SH-SY5Y (cell line): ENCODE data around the gene VAV3.

Experiments used
- GATA2 ChIP-seq: IDR thresholded peaks from 2 replicates; pipeline ENCODE4 v1.6.1; 2011; ENCODE audit warnings: mild to moderate bottlenecking, low read depth, low read length
- GATA3 ChIP-seq: IDR thresholded peaks from 2 replicates; pipeline ENCODE4 v1.6.1; 2011; ENCODE audit warnings: low read depth, mild to moderate bottlenecking, low read length, moderate library complexity

The VAV3 gene

DNA sequence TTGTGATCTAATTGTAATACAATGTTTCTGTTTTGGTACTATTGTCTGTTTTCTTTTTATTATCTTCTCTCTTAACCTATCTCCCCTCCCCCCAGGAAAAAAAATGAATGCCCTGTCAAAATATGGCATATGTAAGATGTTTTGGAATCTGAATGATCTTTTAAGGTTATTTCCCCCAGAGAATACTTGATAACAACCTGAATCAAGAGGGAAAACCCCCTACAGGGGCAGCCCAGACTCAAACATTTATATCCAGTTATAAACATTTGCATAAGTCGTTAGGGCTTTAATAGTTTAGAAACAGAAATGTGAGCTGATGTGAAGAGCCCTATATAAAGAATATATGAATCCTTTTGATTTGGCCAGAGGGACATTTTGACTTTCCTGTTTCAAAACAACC, 169.5 kb downstream of the VAV3 start:
- TF ChIP-seq GATA3 = no peak
- no peak for TF ChIP-seq GATA2

GRCh38 chr1:107794571-107794970, 170.4 kb downstream of the VAV3 start:
- TF ChIP-seq GATA3 (no peak), GATA2 (no peak)

DNA sequence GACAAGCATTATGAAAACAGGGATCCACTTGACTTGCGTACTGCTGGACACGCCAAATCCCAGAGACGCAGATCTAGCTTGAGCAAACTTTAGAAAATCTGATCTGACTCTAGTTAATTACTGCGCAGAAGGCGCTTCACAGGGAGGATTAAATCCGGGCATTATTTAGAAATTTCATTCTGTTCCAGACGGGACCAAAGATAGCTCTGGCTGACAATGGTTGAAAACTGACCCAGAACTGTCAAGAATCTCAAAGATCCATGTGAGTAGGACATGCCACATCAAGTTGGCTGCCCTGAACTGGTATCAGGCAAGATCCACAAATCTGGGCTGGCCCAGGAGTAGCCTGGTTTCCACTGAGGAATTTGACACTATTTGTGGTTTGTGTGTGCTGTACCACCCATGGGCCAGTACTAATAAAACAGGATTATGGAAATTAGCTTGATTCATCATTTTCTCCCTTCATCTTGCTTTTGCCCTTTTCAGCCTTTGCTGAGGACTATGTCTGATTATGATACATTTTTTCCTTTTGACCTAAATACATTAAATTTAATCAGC, 171.0 kb downstream of the VAV3 start:
- TF ChIP-seq GATA2 (no peak), GATA3 (no peak)

- TF ChIP-seq GATA2 (no peak), GATA3 (no peak)
Measured at GRCh38 chr1:107791348-107791747, 173.6 kb downstream of the VAV3 start.

DNA sequence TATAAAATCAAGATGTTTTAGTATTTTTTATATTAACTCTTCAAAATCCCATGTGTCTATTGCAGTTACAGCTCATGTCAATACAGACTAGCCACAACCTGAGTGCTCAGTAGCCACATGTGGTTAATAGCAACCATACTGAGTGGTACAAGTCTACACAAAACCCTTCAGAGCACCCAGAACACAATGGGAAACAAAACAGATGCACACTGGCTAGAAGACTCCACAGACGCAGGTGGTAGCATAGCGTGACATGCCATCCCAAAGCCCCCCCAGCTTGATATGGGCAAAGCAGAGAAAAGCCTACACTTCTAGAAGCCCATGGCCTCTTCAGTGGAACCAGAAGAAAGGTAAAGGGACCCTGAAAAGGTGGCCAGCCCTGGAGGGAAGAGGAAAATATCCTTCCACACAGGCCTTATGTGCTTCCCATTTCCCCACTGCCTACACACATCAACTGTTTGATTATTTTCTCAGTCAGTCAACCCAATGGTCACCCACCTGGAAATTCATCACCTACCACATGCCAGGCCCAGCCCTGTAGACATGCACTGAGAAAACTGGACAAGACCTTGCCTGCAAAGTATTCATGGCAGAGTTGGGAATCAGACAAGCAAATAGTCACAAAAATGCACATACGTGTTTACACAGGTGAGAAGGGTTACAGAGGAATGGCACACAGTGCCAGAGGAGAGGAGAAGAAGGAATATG, 175.0 kb downstream of the VAV3 start:
- TF ChIP-seq GATA3 (no peak), GATA2 (no peak)

GRCh38 chr1:107788206-107789202, 176.5 kb downstream of the VAV3 start:
- TF ChIP-seq GATA2 (no peak), GATA3 (no peak)

DNA sequence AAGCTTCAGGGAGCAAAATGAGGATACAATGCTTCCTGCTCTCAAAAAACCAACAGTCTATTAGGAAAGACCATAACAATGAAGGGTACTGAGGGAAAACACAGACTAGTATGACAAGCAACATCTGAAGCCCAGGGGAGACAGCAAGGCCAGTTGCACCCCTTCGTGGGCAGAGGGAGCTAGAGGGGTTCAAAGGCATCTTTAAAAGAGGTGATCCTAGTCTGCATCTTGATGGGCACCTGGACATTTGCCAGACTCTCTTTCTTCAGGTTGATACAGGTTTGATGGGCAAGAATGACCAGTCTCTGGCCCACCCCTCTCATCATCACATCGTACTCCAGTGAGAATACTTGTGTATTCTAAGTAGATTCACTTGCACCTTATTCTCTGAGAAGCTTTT, 177.7 kb downstream of the VAV3 start:
- TF ChIP-seq GATA2 (no peak), GATA3 (no peak)

- no peak for TF ChIP-seq GATA2
- TF ChIP-seq GATA3 = no peak
Measured at GRCh38 chr1:107786203-107786845, 178.7 kb downstream of the VAV3 start.

DNA sequence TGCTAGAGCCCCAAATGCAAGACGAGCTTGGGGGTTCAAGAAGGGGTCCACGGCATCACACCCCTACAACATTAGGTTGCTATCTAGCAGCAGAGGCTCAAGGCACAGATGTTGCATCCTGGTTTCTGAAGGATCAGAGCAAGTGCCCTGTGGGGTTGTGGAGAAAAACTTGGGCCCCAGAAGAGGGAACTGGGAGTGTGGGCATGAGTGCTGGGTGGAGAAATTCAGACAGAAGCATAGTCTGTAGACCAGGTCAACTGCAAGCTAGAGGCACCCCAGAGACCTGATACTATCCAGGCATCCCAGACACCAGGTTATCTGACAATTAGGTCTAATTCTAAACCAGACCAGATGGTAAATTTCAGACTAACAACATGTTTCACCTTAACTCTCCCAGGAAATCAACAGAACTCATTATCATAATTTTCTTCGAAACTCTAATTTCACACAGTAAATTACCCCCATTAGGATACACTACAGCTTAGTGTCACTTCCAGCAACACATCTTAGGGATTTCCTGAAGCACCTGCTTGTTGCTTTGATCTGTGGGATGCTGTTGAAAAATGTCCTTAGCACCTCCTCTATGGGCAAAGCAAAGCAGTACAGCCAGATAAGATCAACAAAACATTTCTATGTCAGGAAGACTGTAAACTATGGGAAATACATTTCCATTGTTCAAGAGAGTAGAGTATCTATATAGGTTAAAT, 179.3 kb downstream of the VAV3 start:
- TF ChIP-seq GATA2 = peak; percentile 77
- peak; percentile 86 for TF ChIP-seq GATA3

DNA sequence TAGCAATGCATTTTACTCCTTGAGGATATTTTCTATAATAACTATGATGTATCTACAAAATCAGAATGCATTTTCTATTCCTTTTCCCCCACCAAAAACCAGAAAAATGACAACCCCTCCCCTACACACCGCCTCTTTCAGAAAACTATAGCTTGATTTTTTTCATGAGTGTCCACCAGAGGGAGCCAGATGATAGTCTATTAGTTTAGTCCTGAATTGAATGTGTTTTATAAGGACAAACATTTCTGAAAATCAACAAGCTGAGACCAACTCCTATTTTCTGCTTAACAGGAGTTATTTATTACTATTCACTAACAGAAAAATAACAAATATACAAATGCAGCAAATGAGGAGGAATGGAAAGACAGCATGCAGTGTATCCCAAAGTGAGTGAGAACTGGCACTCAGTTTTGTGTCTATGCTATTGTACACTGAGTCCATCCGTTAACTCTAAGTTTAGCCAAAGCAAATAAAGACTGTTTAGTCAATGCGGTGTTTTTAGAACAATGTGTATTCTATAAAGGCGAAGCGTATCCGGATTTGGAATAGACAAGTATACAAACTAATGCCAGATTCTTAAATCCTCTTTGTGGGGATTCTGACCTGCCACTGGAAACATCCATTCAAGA, 182.6 kb downstream of the VAV3 start:
- no peak for TF ChIP-seq GATA3
- no peak for TF ChIP-seq GATA2

DNA sequence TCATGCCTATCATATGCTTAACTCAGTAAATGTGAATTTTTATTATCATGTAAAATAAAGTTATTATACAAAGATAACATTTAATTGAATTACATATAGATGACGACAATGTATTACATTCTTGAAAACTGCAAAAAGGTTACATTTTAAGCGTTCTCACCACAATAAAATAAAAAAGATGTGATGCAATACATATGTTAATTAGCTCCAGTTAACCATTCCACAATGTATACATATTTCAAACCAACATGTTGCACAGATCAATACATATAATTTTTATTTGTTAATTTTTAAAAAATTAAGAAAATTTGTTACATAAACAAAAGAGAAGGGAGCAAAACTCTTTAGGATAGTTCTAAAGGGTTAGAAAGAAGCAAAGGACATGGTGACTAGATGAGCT, 183.7 kb downstream of the VAV3 start:
- TF ChIP-seq GATA3 = no peak
- TF ChIP-seq GATA2 = no peak

- TF ChIP-seq GATA3 = no peak
- no peak for TF ChIP-seq GATA2
Measured at GRCh38 chr1:107777664-107778047, 187.3 kb downstream of the VAV3 start.

DNA sequence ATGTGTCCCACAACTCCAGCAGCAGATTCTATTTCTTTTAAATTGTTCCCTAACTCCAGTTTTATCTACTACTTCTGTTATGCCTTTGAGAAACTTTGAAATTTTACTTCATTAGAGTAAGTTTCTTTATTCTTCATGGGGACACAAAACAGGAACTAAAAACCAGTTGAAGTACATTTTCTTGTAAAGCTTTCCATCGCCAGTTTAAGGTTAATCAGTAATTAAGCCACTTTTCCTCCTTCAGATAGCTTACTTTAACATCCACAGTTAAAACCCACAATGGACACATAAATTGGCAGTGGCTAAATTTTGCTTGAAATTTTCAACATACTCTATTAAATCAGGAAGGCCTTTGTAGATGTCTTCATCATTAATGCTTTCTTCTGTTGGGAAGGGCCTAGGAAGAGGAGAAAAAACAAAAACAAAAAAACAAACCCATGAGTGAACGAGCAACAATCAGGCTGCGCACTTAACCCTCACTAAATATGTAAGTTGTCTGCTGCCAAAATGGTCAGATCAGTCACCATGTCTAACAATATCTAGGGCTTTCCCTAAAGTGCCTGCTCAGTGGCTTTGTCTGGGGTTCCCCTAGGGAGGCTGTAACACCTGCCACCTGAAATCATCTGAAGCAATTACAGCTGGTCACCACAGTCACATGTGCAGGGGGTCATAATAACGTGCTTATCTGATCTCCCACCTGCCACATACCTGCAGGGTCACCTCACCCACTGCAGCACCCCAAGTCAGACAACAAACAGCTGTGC, 187.9 kb downstream of the VAV3 start:
- no peak for TF ChIP-seq GATA2
- no peak for TF ChIP-seq GATA3
